GM12891 (cell line): ENCODE data around the gene GPD1L.

ENCODE experiments used
- POLR2A ChIP-seq: IDR thresholded peaks from 2 replicates; pipeline ENCODE4 v1.6.1; 2011; ENCODE audit warnings: low read depth, low read length, control low read depth
- TAF1 ChIP-seq: IDR thresholded peaks from 2 replicates; pipeline ENCODE4 v1.6.1; 2011; ENCODE audit warnings: low read depth, low read length, control low read depth

- no peak for TF ChIP-seq POLR2A
- TF ChIP-seq TAF1 = no peak
Observed at GRCh38 chr3:32194653-32195052, 88.2 kb downstream of the GPD1L start.
